ENCODE measurements around the gene RAPGEF1.

DNA sequence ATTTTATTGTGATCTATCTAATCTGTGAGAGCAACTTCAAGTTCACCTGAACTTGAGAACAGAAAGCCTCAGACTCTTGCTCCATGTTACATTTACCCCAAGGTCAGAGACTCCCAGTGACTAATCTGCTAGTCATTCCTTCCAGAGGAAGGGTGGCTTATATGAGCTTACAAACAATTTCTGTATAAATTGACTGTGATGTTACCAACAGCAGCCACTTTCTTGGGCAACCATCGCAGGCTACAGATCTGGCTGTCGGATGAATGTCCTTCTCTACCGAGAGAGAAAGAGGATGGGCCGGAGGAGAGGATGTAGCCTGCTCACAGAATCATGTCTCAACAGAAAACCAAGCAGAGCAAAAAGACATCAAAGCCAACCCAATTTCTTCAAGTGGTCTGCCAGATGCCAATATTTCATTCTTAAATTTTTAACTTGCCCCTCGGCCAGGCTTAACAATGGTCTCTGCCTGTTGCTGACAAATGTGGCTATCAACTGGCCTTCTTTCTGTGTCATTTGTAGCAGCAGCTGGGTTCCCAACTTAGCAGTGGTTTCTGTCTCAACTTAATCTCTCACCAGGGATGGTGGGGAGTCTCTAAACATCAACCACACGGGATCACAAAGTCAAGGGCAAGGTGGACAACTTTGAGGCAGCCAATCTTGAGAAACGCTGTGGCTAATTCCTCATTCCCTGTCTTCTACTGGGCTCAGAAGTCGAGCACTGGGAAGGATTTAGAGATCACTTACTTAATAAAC, 81.3 kb downstream of the RAPGEF1 start:
- TF ChIP-seq POLR2A (IDR thresholded peaks at IDR 0.05): no peak
- TF ChIP-seq, protein P1, sequence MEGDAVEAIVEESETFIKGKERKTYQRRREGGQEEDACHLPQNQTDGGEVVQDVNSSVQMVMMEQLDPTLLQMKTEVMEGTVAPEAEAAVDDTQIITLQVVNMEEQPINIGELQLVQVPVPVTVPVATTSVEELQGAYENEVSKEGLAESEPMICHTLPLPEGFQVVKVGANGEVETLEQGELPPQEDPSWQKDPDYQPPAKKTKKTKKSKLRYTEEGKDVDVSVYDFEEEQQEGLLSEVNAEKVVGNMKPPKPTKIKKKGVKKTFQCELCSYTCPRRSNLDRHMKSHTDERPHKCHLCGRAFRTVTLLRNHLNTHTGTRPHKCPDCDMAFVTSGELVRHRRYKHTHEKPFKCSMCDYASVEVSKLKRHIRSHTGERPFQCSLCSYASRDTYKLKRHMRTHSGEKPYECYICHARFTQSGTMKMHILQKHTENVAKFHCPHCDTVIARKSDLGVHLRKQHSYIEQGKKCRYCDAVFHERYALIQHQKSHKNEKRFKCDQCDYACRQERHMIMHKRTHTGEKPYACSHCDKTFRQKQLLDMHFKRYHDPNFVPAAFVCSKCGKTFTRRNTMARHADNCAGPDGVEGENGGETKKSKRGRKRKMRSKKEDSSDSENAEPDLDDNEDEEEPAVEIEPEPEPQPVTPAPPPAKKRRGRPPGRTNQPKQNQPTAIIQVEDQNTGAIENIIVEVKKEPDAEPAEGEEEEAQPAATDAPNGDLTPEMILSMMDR (IDR thresholded peaks at IDR 0.05): no peak
- TF ChIP-seq EP300 (IDR thresholded peaks at IDR 0.05): no peak

Measured in tibial nerve (tissue), 4 donors.